SK-N-MC (cell line): ENCODE measurements around the gene ADIG.

ENCODE experiments used
- DNase-seq: peaks from one replicate; pipeline ENCODE4 v3.0.0-alpha.2; 2011; ENCODE audit warnings: low read depth, low spot score
- H3K27ac ChIP-seq: fragments of 200-600 bp; sonication (generic); 2 replicates; pipeline ENCODE4 v1.5.1; 2016; ENCODE audit warnings: mixed run types
- H3K36me3 ChIP-seq: fragments of 200-600 bp; sonication (generic); 2 replicates; pipeline ENCODE4 v1.6.1; 2017; ENCODE audit warnings: antibody characterized with exemption, low read length, mixed read lengths; ENCODE audit not compliant: insufficient read depth
- H3K4me3 ChIP-seq: fragments of 200-600 bp; sonication (generic); 2 replicates; pipeline ENCODE4 v1.5.1; 2016
- H3K9ac ChIP-seq: fragments of 200-600 bp; sonication (generic); 2 replicates; pipeline ENCODE4 v1.8.0; 2017; ENCODE audit warnings: mixed run types, mixed read lengths; ENCODE audit not compliant: insufficient read length
- H3K9me3 ChIP-seq: fragments of 200-600 bp; sonication (generic); 2 replicates; pipeline ENCODE4 v1.6.1; 2017; ENCODE audit warnings: low read depth, mild to moderate bottlenecking, antibody characterized with exemption, low read length, moderate library complexity, mixed read lengths
- EZH2 ChIP-seq: fragments of 200-600 bp; sonication (generic); IDR thresholded peaks from one replicate; pipeline ENCODE4 v1.6.1; 2017; ENCODE audit warnings: antibody characterized with exemption
- FOXP2 ChIP-seq: optimal IDR thresholded peaks from 2 replicates; pipeline ENCODE3; 2011; ENCODE audit warnings: mild to moderate bottlenecking, moderate library complexity; ENCODE audit not compliant: insufficient read depth; ENCODE audit errors: extremely low read length, control extremely low read depth
- POLR2AphosphoS5 ChIP-seq: IDR thresholded peaks from 2 replicates; pipeline ENCODE4 v1.6.1; 2012; ENCODE audit warnings: mild to moderate bottlenecking, low read depth, low read length, borderline replicate concordance

The ADIG gene

DNA sequence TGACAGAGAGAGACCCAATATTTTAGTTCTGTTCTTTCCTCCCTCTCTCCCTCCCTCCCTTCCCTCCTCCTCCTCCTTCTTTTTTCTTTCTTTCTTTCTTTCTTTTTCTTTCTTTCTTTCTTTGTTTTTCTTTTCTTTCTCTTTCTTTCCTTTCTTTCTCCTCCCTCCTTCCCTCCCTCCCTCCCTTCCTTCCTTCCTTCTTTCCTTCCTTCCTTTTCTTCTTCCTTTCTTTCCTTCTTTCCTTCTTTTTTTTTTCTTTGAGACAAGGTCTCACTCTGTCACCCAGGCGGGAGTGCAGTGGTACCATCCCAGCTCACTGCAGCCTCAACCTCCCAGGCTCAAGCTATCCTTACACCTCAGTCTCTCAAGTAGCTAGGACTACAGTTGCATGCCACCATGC lies 49.0 kb downstream of the ADIG start:
- Histone ChIP-seq H3K9ac (no peak overlapping the region), H3K9me3 (no peaks in the 10 kb centered on the region), H3K36me3 (no peaks in the 10 kb centered on the region), H3K27ac (no peak overlapping the region), H3K4me3 (no peak overlapping the region)
- DNase-seq: no peak
- TF ChIP-seq FOXP2 (no peak), EZH2 (no peak), POLR2AphosphoS5 (no peak)

DNA sequence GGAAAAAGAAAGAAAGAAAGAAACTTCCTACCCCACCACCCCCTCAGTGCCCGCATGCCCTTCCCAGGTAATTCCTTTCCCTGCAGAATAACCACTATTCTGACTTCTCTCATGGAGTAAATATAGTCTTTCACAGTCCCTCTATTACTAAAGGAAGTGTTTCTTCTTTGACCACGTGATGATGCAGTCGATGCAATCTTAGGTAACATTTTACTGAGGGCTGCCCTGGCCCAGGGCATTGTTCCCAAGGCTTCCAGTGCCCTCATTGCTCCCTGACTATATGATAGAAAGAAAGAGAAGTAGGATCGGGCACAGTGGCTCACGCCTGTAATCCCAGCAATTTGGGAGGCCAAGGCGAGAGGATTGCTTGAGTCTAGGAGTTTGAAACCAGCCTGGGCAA lies 49.7 kb downstream of the ADIG start:
- H3K27ac ChIP-seq: no peak overlapping the region
- H3K4me3 ChIP-seq: no peak overlapping the region
- TF ChIP-seq EZH2: no peak
- TF ChIP-seq FOXP2: no peak
- no peak for TF ChIP-seq POLR2AphosphoS5
- no peak for DNase-seq
- no peaks in the 10 kb centered on the region for H3K9me3 ChIP-seq
- H3K36me3 ChIP-seq: no peaks in the 10 kb centered on the region
- H3K9ac ChIP-seq: no peak overlapping the region

DNA sequence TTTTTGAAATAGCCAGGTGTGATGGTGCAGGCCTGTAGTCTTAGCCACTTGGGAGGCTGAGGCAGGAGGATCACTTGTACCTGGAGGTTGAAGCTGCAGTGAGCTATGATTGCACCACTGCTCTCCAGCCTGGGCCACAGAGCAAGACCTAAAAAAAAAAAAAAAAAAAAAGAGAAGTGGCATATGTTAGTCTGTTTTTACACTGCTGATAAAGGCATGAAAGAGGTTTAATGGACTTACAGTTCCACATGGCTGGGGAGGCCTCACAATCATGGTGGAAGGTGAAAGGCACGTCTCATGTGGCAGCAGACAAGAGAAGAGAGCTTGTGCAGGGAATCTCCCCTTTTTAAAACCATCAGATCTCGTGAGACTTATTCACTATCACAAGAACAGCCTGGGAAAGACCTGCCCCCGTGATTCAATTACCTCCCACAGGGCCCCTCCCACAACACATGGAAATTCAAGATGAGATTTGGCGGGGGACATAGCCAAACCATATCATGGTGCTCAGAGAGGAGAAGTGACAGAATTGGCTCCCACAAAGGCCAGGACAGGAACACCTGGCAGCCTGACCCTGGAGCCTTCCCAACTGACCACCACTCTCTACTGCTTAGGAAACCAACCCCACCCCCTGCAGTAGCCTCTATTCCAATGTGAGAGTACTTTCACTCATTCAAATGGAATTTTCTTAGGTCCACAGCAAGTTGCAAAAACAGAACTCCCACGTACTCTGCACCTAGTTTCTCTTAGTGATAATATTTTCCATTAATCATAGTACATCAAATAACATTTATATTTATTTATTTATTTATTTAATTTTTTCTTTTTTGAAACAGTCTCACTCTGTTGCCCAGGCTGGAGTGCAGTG lies 50.4 kb downstream of the ADIG start:
- Histone ChIP-seq H3K27ac (no peak overlapping the region), H3K4me3 (no peak overlapping the region), H3K9me3 (no peaks in the 10 kb centered on the region), H3K9ac (no peak overlapping the region), H3K36me3 (no peaks in the 10 kb centered on the region)
- no peak for DNase-seq
- no peak for TF ChIP-seq EZH2
- no peak for TF ChIP-seq POLR2AphosphoS5
- TF ChIP-seq FOXP2: no peak

DNA sequence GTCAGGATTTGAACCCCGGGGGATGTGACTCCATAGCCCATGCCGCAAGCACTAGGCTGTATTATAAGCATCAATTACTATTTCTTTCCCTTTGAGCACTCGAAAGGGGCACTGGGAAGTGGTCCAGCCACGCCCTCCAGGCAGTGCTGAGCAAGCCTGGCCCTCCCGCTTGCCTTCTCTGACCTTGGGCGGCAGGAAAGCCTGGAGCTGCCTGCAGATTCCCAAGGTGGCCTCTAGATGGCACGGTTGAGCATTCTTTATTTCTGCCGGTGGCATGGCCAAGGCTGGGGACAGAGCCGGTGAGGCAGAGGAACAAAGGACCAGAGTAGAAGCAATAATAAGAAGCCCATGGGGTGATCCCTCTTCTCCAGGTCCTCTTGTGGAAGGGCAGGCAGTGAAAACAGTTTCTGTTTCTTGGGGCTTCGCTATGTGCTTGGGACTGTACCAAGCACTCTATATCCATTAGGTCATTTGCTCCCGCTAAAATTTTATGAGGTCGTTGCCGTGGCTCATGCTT lies 52.6 kb downstream of the ADIG start:
- H3K36me3 ChIP-seq: no peaks in the 10 kb centered on the region
- DNase-seq: no peak
- TF ChIP-seq EZH2 (no peak), FOXP2 (no peak), POLR2AphosphoS5 (no peak)

DNA sequence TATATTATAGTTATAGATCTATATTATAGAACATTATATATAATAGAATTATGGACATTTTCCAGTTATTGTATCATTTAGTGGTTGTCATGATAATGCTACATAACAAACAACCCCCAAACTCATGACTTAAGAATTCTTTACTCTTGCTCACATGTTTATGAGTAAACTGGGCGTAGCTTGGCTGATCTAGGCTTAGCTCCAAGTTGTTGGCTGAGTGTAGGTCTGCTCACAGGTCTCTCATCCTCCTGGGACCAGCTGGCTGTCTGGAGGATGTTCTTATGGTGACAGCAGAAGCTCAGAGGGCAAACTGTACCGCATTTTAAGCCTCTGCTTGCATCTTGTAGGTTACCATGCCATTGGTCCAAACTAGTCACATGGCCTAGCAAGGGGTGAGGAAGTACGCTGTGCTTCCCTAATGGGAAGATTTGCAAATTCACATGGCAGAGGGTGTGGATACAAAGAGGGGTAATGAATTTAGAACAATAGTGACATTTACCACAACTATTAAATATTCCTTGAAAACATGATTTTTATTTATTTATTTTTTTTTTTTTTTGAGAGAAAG lies 54.8 kb downstream of the ADIG start:
- no peak for DNase-seq
- no peaks in the 10 kb centered on the region for H3K36me3 ChIP-seq
- no peak overlapping the region for H3K9ac ChIP-seq
- H3K4me3 ChIP-seq: no peak overlapping the region
- TF ChIP-seq EZH2 (no peak), POLR2AphosphoS5 (no peak), FOXP2 (no peak)
- no peak overlapping the region for H3K27ac ChIP-seq
- H3K9me3 ChIP-seq: no peaks in the 10 kb centered on the region

More for the DNA sequence above, 52.6 kb downstream of the ADIG start:
- no peak overlapping the region for H3K9ac ChIP-seq
- no peak overlapping the region for H3K27ac ChIP-seq
- H3K9me3 ChIP-seq: no peaks in the 10 kb centered on the region
- H3K4me3 ChIP-seq: peak overlapping the region; percentile 45
